IPS-18a (cell line): ENCODE data around the gene PITPNC1.
"Not testable (repeated sequence)": the region's sequence is repeated elsewhere in the genome, so short reads cannot be mapped to it uniquely, and the experiment has no call there.

Source experiments
- H3K27ac ChIP-seq: one replicate; pipeline ENCODE4 v1.5.1; 2013; ENCODE audit warnings: low read length
- H3K27me3 ChIP-seq: one replicate; pipeline ENCODE4 v1.6.1; 2013; ENCODE audit warnings: mild to moderate bottlenecking, low read length; ENCODE audit not compliant: control insufficient read depth, insufficient read depth
- H3K36me3 ChIP-seq: one replicate; pipeline ENCODE4 v1.6.1; 2013; ENCODE audit warnings: low read depth, low read length; ENCODE audit not compliant: control insufficient read depth
- H3K4me1 ChIP-seq: one replicate; pipeline ENCODE4 v1.6.1; 2013; ENCODE audit warnings: low read depth, low read length; ENCODE audit not compliant: control insufficient read depth
- H3K4me3 ChIP-seq: one replicate; pipeline ENCODE4 v1.5.1; 2013; ENCODE audit warnings: low read length
- H3K9ac ChIP-seq: one replicate; pipeline ENCODE4 v1.6.1; 2013; ENCODE audit warnings: mild to moderate bottlenecking, low read length, moderate library complexity
- H3K9me3 ChIP-seq: one replicate; pipeline ENCODE4 v1.6.1; 2013; ENCODE audit warnings: low read depth, low read length; ENCODE audit not compliant: control insufficient read depth

Gene PITPNC1

GRCh38 chr17:67472606-67473005, 95.5 kb downstream of the PITPNC1 start:
- not testable (repeated sequence) for H3K27ac ChIP-seq, H3K4me3 ChIP-seq, H3K9ac ChIP-seq, H3K27me3 ChIP-seq, H3K9me3 ChIP-seq, H3K36me3 ChIP-seq
- H3K4me1 ChIP-seq: peaks cover 14% of the 10 kb centered on the region

DNA sequence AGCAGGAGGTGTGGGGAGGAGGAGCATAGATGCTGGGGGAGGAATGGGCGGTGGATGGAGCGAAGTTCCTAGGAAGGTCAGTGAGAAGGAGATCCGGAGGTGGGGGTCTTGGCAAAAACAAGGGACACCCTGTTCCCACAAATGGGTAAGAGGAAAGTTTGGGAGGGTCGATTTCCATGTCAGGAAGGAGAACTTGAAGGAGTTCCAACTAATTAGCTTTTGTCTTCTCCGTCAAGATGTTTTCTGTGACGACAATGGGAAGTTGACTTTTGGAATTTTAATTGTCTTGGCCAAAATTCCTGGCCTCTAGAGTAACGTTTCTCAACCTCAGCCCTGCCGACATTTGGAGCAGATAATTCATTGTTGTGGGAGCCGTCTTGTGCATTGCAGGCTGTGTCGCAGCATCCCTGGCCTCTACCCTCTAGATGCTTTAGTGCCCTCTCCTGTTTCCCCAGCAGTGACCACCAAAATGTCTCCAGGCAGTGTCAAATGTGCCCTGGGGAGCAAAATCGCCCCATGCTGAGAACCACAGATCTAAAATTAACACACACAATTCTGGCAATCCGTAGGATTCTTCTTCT, 97.1 kb downstream of the PITPNC1 start:
- Histone ChIP-seq H3K9ac (no peak overlapping the region), H3K4me3 (no peak overlapping the region), H3K27ac (no peak overlapping the region), H3K4me1 (peaks cover 25% of the 10 kb centered on the region), H3K27me3 (no peaks in the 10 kb centered on the region), H3K36me3 (no peaks in the 10 kb centered on the region), H3K9me3 (no peaks in the 10 kb centered on the region)

DNA sequence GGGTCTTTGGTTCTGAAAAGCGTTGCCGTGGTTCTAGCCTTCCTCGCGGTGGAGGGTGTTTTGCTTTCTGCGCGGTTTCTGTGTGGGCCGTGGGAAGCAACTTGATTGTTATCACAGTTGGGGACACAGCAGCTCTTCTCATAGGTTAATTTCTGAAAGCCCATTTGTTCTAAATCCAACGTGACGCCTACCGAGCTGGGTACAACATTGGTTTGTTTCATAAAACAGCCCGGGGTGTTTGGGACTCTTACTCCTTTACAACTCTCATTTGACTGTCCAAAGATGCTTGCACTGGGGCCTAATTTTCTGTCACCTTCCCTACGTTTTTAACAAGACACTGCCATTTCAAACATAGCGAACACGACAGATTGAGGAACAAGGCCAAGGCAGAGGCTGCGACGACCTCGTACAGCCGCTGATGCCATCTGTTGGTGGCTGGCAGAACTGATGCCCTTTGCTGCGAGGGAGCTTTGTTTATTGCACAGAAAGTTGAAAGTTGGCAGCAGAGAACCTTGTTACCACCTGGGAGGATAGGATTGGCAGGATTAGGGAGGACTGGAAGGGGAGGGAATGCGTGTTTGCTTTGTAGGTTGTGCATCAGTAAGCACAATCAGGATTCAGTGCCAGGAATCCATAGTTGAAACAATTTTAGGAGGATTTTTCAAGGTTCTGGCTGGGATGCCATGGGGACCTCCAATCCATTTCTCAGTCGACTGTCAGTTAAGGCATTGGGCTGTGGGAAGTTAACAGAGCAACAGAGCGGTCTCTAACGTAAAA, 98.3 kb downstream of the PITPNC1 start:
- no peak overlapping the region for H3K4me3 ChIP-seq
- no peaks in the 10 kb centered on the region for H3K36me3 ChIP-seq
- H3K9ac ChIP-seq: no peak overlapping the region
- H3K27me3 ChIP-seq: no peaks in the 10 kb centered on the region
- peaks cover 27% of the 10 kb centered on the region for H3K4me1 ChIP-seq
- no peaks in the 10 kb centered on the region for H3K9me3 ChIP-seq
- H3K27ac ChIP-seq: no peak overlapping the region

- no peak overlapping the region for H3K9ac ChIP-seq
- H3K27ac ChIP-seq: no peak overlapping the region
- H3K4me1 ChIP-seq: peaks cover 27% of the 10 kb centered on the region
Observed at GRCh38 chr17:67476787-67477335, 99.8 kb downstream of the PITPNC1 start.

DNA sequence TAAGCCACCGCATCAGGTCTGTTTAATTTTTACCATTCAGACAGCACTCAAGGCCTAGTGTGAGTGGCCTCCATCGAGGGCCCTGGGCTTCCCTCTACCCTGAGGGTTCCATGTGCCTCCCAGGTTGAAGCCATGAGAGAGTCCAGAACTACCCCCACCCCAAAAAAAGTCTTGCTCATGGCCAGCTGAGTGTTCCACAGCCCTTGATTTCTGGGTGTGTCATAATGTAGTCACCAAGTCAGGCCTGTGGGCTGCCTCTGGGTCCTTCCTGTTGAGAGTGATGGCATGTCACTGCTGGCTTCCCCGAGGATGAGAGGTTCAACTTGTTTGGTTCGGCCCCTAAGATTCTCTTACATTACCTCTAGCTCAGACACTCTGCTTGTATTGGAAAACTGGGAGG, 100.6 kb downstream of the PITPNC1 start:
- no peak overlapping the region for H3K9ac ChIP-seq
- H3K27me3 ChIP-seq: no peaks in the 10 kb centered on the region
- peaks cover 27% of the 10 kb centered on the region for H3K4me1 ChIP-seq
- H3K27ac ChIP-seq: no peak overlapping the region
- H3K36me3 ChIP-seq: no peaks in the 10 kb centered on the region
- H3K9me3 ChIP-seq: no peaks in the 10 kb centered on the region
- no peak overlapping the region for H3K4me3 ChIP-seq

More at GRCh38 chr17:67476787-67477335, 99.8 kb downstream of the PITPNC1 start:
- no peak overlapping the region for H3K4me3 ChIP-seq
- no peaks in the 10 kb centered on the region for H3K9me3 ChIP-seq
- H3K27me3 ChIP-seq: no peaks in the 10 kb centered on the region
- H3K36me3 ChIP-seq: no peaks in the 10 kb centered on the region

GRCh38 chr17:67478401-67479041, 101.4 kb downstream of the PITPNC1 start:
- no peak overlapping the region for H3K4me3 ChIP-seq
- no peaks in the 10 kb centered on the region for H3K9me3 ChIP-seq
- peaks cover 27% of the 10 kb centered on the region for H3K4me1 ChIP-seq
- no peaks in the 10 kb centered on the region for H3K36me3 ChIP-seq
- no peak overlapping the region for H3K9ac ChIP-seq
- H3K27me3 ChIP-seq: no peaks in the 10 kb centered on the region
- no peak overlapping the region for H3K27ac ChIP-seq

- H3K4me1 ChIP-seq: peaks cover 22% of the 10 kb centered on the region
- no peak overlapping the region for H3K27ac ChIP-seq
Observed at GRCh38 chr17:67479148-67479547, 102.1 kb downstream of the PITPNC1 start.

DNA sequence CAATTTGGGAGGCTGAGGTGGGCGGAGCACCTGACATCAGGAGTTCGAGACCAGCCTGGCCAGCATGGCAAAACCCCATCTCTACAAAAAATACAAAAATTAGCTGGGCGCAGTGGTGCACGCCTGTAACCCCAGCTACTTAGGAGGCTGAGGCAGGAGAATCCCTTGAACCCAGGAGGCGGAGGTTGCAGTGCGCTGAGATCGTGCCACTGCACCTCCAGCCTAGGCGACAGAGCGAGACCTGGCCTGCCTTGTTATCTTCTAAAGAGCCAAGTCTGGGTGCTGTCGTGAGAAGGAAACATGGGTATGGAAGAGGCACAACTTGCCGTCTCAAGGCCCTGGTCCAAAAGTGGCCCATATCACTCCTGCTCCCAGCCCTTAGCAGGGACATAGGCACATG, 103.9 kb downstream of the PITPNC1 start:
- H3K36me3 ChIP-seq, H3K27me3 ChIP-seq, H3K4me3 ChIP-seq, H3K9ac ChIP-seq, H3K27ac ChIP-seq, H3K9me3 ChIP-seq: not testable (repeated sequence)
- H3K4me1 ChIP-seq: peaks cover 13% of the 10 kb centered on the region

More at GRCh38 chr17:67479148-67479547, 102.1 kb downstream of the PITPNC1 start:
- no peak overlapping the region for H3K4me3 ChIP-seq
- H3K9ac ChIP-seq: no peak overlapping the region
- no peaks in the 10 kb centered on the region for H3K36me3 ChIP-seq
- no peaks in the 10 kb centered on the region for H3K27me3 ChIP-seq
- H3K9me3 ChIP-seq: no peaks in the 10 kb centered on the region

DNA sequence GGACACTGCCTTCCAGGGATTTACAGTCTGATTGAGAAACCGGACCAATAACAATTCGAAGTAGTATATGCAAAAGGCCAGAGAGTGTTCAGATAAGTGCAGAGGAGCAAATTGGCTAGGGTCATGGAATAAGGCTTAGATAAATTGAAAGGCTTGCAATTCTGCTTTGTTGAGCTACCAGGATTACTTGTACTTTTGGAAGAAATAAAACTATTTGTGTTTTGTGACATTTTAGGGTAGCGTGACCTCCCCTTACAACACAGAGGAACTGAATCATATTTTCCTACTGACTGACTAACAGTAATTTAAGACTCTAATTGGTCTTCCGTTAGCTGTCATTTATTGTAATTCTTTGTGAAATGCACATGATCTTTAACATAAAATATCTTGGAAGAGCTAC, 104.7 kb downstream of the PITPNC1 start:
- Histone ChIP-seq H3K9me3 (no peaks in the 10 kb centered on the region), H3K9ac (no peak overlapping the region), H3K27me3 (no peaks in the 10 kb centered on the region), H3K4me1 (peaks cover 13% of the 10 kb centered on the region), H3K27ac (no peak overlapping the region), H3K4me3 (no peak overlapping the region), H3K36me3 (no peaks in the 10 kb centered on the region)

DNA sequence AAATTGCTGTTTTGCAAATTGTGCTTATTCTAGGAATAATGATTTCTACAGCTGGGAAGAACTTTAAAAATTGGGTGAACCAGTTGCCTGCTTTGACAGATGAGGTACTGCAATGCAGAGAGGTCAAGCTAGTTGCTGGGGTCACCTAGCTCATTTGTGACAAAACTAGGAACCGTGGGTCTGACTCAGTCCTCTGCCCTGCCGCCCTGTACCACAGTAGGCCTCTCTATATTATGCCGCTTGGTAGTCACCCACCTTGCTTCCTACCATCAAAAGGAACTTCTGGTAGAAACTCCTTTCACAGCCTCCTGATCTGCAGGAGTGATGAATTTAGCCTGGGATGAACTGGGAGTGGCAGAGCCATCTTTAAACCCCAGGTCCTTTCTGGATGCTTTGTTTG, 105.7 kb downstream of the PITPNC1 start:
- H3K9ac ChIP-seq: no peak overlapping the region
- H3K4me3 ChIP-seq: no peak overlapping the region
- H3K36me3 ChIP-seq: no peaks in the 10 kb centered on the region
- H3K27me3 ChIP-seq: no peaks in the 10 kb centered on the region
- no peak overlapping the region for H3K27ac ChIP-seq
- peaks cover 13% of the 10 kb centered on the region for H3K4me1 ChIP-seq
- no peaks in the 10 kb centered on the region for H3K9me3 ChIP-seq

- peaks cover 1% of the 10 kb centered on the region for H3K4me1 ChIP-seq
- no peaks in the 10 kb centered on the region for H3K36me3 ChIP-seq
- H3K9me3 ChIP-seq: no peaks in the 10 kb centered on the region
- no peaks in the 10 kb centered on the region for H3K27me3 ChIP-seq
- H3K9ac ChIP-seq: no peak overlapping the region
- no peak overlapping the region for H3K27ac ChIP-seq
- no peak overlapping the region for H3K4me3 ChIP-seq
Observed at GRCh38 chr17:67484261-67484660, 107.2 kb downstream of the PITPNC1 start.
